Suppressor macrophage treated with lipopolysaccharide for 1 hour (primary cell): ENCODE results near the gene RAMP1.
"Not testable (repeated sequence)": the region's sequence is repeated elsewhere in the genome, so short reads cannot be mapped to it uniquely, and the experiment has no call there.

ENCODE experiments used
- DNase-seq, 3 donors: peaks; one replicate each; pipeline ENCODE4 v3.0.0-alpha.2; 2020 to 2022

Gene RAMP1

GRCh38 chr2:237921967-237922492 is 62.6 kb downstream of the RAMP1 start:
- no peak for DNase-seq

GRCh38 chr2:237922641-237923361 is 63.4 kb downstream of the RAMP1 start:
- no peak for DNase-seq

GRCh38 chr2:237923481-237924163 is 64.2 kb downstream of the RAMP1 start:
- DNase-seq: peak; percentile 77 to 92 (median 86)

GRCh38 chr2:237924164-237924534 is 64.7 kb downstream of the RAMP1 start:
- DNase-seq: no peak

GRCh38 chr2:237927135-237927534 is 67.7 kb downstream of the RAMP1 start:
- no peak for DNase-seq

GRCh38 chr2:237927986-237928385 is 68.6 kb downstream of the RAMP1 start:
- no peak for DNase-seq

GRCh38 chr2:237929979-237930378 is 70.6 kb downstream of the RAMP1 start:
- DNase-seq: no peak

- peak; percentile 47 to 72 (median 72) for DNase-seq
Observed at GRCh38 chr2:237931205-237931721, 71.8 kb downstream of the RAMP1 start.

GRCh38 chr2:237932731-237933131 is 73.3 kb downstream of the RAMP1 start:
- DNase-seq: peak in 1 of 3 donors; percentile 36

GRCh38 chr2:237934186-237934585 is 74.8 kb downstream of the RAMP1 start:
- DNase-seq: no peak

GRCh38 chr2:237935740-237936452 is 76.5 kb downstream of the RAMP1 start:
- no peak for DNase-seq

- DNase-seq: no peak
Observed at GRCh38 chr2:237939251-237939650, 79.8 kb downstream of the RAMP1 start.

- DNase-seq: no peak
Observed at GRCh38 chr2:237940828-237941227, 81.4 kb downstream of the RAMP1 start.

- DNase-seq: no peak
Observed at GRCh38 chr2:237941239-237941638, 81.8 kb downstream of the RAMP1 start.

GRCh38 chr2:237942513-237942899 is 83.1 kb downstream of the RAMP1 start:
- DNase-seq: no peak

- no peak for DNase-seq
Observed at GRCh38 chr2:237943395-237944094, 84.1 kb downstream of the RAMP1 start.

- no peak for DNase-seq
Observed at GRCh38 chr2:237944302-237944701, 84.9 kb downstream of the RAMP1 start.

- DNase-seq: no peak
Observed at GRCh38 chr2:237946423-237946822, 87.0 kb downstream of the RAMP1 start.

- DNase-seq: not testable (repeated sequence)
Observed at GRCh38 chr2:237951354-237951753, 91.9 kb downstream of the RAMP1 start.

GRCh38 chr2:237951878-237952277 is 92.5 kb downstream of the RAMP1 start:
- no peak for DNase-seq

GRCh38 chr2:237952851-237953250 is 93.4 kb downstream of the RAMP1 start:
- DNase-seq: no peak

GRCh38 chr2:237955640-237956401 is 96.4 kb downstream of the RAMP1 start:
- DNase-seq: peak in 2 of 3 donors; percentile 15 to 16
